ENCODE measurements around the gene OPN5.

DNA sequence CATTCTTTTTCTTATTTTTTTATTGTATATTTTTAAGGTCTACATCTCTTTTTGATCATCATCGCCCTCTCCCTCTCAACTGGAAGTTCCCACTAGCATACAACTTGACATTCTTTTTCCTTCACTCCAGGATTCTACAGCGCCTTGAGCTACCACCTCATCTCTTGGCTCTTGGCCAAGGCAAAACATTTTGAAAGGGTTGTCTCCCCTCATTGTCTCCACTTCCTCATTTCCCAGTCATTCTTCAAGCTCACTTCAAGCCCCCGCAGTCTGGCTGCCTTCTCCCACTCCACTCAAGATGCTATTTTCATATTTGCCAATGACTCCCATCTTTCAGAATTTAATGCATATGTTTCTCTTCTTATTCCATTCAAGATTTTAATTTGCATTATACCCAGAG lies 63.0 kb downstream of the OPN5 start:
- no peak for TF ChIP-seq POLR2A (IDR thresholded peaks at IDR 0.05; ENCODE audit: extremely low read depth, insufficient read length)
- TF ChIP-seq, protein P1, sequence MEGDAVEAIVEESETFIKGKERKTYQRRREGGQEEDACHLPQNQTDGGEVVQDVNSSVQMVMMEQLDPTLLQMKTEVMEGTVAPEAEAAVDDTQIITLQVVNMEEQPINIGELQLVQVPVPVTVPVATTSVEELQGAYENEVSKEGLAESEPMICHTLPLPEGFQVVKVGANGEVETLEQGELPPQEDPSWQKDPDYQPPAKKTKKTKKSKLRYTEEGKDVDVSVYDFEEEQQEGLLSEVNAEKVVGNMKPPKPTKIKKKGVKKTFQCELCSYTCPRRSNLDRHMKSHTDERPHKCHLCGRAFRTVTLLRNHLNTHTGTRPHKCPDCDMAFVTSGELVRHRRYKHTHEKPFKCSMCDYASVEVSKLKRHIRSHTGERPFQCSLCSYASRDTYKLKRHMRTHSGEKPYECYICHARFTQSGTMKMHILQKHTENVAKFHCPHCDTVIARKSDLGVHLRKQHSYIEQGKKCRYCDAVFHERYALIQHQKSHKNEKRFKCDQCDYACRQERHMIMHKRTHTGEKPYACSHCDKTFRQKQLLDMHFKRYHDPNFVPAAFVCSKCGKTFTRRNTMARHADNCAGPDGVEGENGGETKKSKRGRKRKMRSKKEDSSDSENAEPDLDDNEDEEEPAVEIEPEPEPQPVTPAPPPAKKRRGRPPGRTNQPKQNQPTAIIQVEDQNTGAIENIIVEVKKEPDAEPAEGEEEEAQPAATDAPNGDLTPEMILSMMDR (IDR thresholded peaks at IDR 0.05; ENCODE audit: low read depth, low read length), result no peak
- TF ChIP-seq, protein P2, sequence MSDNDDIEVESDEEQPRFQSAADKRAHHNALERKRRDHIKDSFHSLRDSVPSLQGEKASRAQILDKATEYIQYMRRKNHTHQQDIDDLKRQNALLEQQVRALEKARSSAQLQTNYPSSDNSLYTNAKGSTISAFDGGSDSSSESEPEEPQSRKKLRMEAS (IDR thresholded peaks at IDR 0.05; ENCODE audit: low read depth, low read length), result no peak
